Right lobe of liver (tissue), 6 donors: ENCODE data around the gene CTXN1. TPM values are rescaled to one million over a fixed set of nuclear protein-coding genes. Genes with fewer than 3 reads are reported as not detected.
"Not testable (repeated sequence)": the region's sequence is repeated elsewhere in the genome, so short reads cannot be mapped to it uniquely, and the experiment has no call there.

ENCODE experiments used
- ATAC-seq, 4 donors: fragments of 200-7000 bp; cut with Tn5 transposase; one replicate each; pipeline ENCODE4 v1.9.1; 2020; ENCODE audit warnings: mild to moderate bottlenecking in 4 of 4, moderate library complexity in 4 of 4
- DNase-seq, 3 donors: peaks; one replicate each; pipeline ENCODE4 v3.0.0-alpha.2; 2020
- H3K27ac ChIP-seq, 3 donors: fragments of 200-600 bp; one replicate each; pipeline ENCODE4 v1.8.0; 2022
- H3K27me3 ChIP-seq, 2 donors: fragments of 200-600 bp; one replicate each; pipeline ENCODE4 v1.8.0; 2022
- H3K36me3 ChIP-seq, 4 donors: fragments of 200-600 bp; sonication (generic) in 1 of 4; one replicate each; pipeline versions ENCODE4 v1.5.1 to v1.8.0; 2017 to 2022; ENCODE audit warnings: control low read depth in 1 of 4
- H3K4me1 ChIP-seq, 4 donors: fragments of 200-600 bp; sonication (generic) in 1 of 4; one replicate each; pipeline versions ENCODE4 v1.5.1 to v1.8.0; 2017 to 2022; ENCODE audit warnings: control low read depth in 1 of 4
- H3K4me3 ChIP-seq, 3 donors: fragments of 200-600 bp; one replicate each; pipeline ENCODE4 v1.8.0; 2022
- H3K9me3 ChIP-seq, 4 donors: fragments of 200-600 bp; sonication (generic) in 1 of 4; one replicate each; pipeline versions ENCODE4 v1.5.1 to v1.8.0; 2017 to 2022; ENCODE audit warnings: control low read depth in 1 of 4
- CTCF ChIP-seq, 4 donors: fragments of 200-600 bp in 3 of 4; fragments of 450-650 bp in 1 of 4; IDR thresholded peaks; one replicate each; pipeline versions ENCODE4 v1.5.1 to v1.8.0; 2016 to 2022; ENCODE audit warnings: antibody characterized with exemption in 4 of 4, mild to moderate bottlenecking in 2 of 4
- POLR2A ChIP-seq: fragments of 450-650 bp; IDR thresholded peaks from one replicate; pipeline ENCODE4 v1.6.1; 2017; ENCODE audit warnings: antibody characterized with exemption, mild to moderate bottlenecking
- WGBS: methylation state at CpG from one replicate; pipeline ENCODE4 v1.1.6; 2018; ENCODE audit warnings: low coverage, low lambda C conversion rate; ENCODE audit not compliant: insufficient coverage; ENCODE audit errors: missing lambda C conversion rate; 5-methylcytosine and 5-hydroxymethylcytosine counted together
- intact Hi-C, 2 donors: fragments of 100-400 bp; cut with DNase I; formaldehyde crosslinking; loops; one replicate each; pipeline versions ENCODE4 v1.11.2 to v1.14.1; 2022
- total RNA-seq, 6 experiments: library from RNA; depleted of rRNA in 2 of 6; stranded (reverse); fragments of >200 nt in 2 of 6; fragmentation: NEBNext Ultra II Directional in 3 of 6; extraction: Animal tissue kit (Norgen Biotek cat#: 25700) in 3 of 6; gene quantifications; one replicate each; pipeline versions ENCODE4 v1.1.0 to v1.2.4, GENCODE V29; 2016 to 2023
- donor health status: DM: no; HTN: yes; CAD: no.
- donor health status: DM: no; HTN: no; CAD: no.
- donor health status: DM: no; HTN: no; CAD: no.
- donor health status: DM: no; HTN: yes; CAD: no.
- donor health status: DM: no; HTN: yes; CAD: no.

Gene CTXN1
- total RNA-seq, 6 experiments from 2014 or later, result 0.18 to 0.49 TPM; not detected in 4

DNA sequence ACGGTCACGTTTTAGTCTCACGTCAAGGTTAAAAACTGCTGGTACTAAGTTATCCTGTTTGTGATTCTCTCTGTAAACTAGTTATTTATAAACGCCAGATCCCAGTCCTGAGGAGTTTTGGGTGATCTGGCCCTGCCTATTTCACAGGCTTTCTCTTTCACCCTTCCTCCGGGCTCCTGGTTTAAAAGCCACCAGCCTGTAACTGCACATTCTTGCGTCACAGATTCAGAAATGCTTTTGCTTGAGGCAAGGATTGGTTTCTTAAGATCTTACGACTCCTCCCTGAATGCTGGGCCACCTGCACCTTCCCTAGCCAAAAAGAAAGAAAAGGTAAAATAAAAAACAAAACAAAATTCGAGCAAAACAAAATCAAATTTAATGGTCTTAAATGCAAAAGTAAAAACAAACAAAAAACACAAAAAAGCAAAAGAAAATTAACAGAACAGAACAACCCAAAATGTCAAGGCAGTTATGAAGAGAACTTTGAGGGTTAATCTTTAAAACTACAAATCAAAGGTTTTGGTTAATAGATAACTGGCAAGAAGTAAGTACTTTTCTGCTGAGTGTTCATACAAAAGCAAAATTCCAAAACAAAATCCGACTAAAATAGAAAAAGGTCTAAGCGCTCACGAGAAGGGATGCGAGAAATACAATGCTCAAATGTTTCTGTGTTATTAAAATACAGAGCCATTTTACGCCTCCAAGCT lies 36.1 kb upstream of the CTXN1 start:
- Histone ChIP-seq H3K9me3 (no peaks in the 10 kb centered on the region), H3K4me3 (peak overlapping the region in 1 of 3 donors; percentile 4), H3K4me1 (peaks cover 0 to 20% (median 9%) of the 10 kb centered on the region in 4 donors), H3K36me3 (peaks cover 0 to 36% (median 5%) of the 10 kb centered on the region in 4 donors), H3K27me3 (no peaks in the 10 kb centered on the region), H3K27ac (peak overlapping the region in 2 of 3 donors; percentile 61 to 66)
- no peak for DNase-seq
- intact Hi-C loops, result no loop called here
- peak in 3 of 4 donors; percentile 23 to 51 (median 42) for ATAC-seq
- WGBS, result 23% methylated on average over 13 of the region's 13 CpGs
- TF ChIP-seq CTCF (IDR thresholded peaks at IDR 0.05) (no peak), POLR2A (no peak)

GRCh38 chr19:7961082-7961481 lies 35.1 kb upstream of the CTXN1 start:
- H3K4me1 ChIP-seq, result peaks cover 0 to 20% (median 9%) of the 10 kb centered on the region in 4 donors
- DNase-seq, H3K9me3 ChIP-seq, H3K27ac ChIP-seq, H3K4me3 ChIP-seq, intact Hi-C loops, H3K27me3 ChIP-seq, ATAC-seq: not testable (repeated sequence)
- peaks cover 0 to 26% (median under 1%) of the 10 kb centered on the region in 4 donors for H3K36me3 ChIP-seq
- WGBS, result 92% methylated on average over 2 of the region's 4 CpGs

DNA sequence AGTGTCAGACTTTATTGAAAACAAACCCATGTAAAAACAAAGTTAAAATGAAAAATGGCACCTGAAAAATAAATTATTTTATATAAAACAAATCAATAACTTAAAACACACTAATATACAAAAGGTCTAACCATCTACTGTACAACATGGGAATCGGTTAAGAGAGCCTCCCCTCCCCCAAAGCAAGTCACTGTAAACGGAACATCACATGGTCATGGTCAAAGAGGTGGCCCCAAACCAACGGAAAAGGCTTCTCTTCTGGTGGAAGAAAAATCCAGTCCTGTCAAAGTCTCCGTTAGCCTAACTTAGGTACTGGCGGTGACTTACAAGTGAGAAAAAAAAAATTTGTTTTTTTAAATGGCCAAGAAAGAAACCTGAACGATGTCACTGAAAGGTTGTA lies 33.3 kb upstream of the CTXN1 start:
- Histone ChIP-seq H3K9me3 (no peaks in the 10 kb centered on the region), H3K4me3 (no peak overlapping the region), H3K4me1 (peaks cover 0 to 20% (median 9%) of the 10 kb centered on the region in 4 donors), H3K27ac (no peak overlapping the region), H3K36me3 (peaks cover 0 to 14% (median 0%) of the 10 kb centered on the region in 4 donors), H3K27me3 (no peaks in the 10 kb centered on the region)
- WGBS, result 60% methylated on average over 6 of the region's 6 CpGs
- no peak for ATAC-seq
- TF ChIP-seq CTCF (IDR thresholded peaks at IDR 0.05), result no peak
- TF ChIP-seq POLR2A, result no peak
- intact Hi-C loops, result loop anchor here in 1 of 2 donors (10.0 kb wide), 1 partner anchor 296 kb away; no protein-coding TSS in a partner anchor
- DNase-seq, result no peak

- H3K4me1 ChIP-seq, result peaks cover 0 to 7% (median 0%) of the 10 kb centered on the region in 4 donors
- no peak overlapping the region for H3K27ac ChIP-seq
- TF ChIP-seq POLR2A, result no peak
- no peak for TF ChIP-seq CTCF (IDR thresholded peaks at IDR 0.05)
- peaks cover 0 to 8% (median 0%) of the 10 kb centered on the region in 4 donors for H3K36me3 ChIP-seq
- DNase-seq, result no peak
- no peaks in the 10 kb centered on the region for H3K27me3 ChIP-seq
- intact Hi-C loops, result loop anchor here in 1 of 2 donors (10.0 kb wide), 1 partner anchor 299 kb away; no protein-coding TSS in a partner anchor
- H3K9me3 ChIP-seq, result no peaks in the 10 kb centered on the region
- H3K4me3 ChIP-seq, result no peak overlapping the region
- no peak for ATAC-seq
- WGBS, result 56% methylated on average over 4 of the region's 11 CpGs
Measured at GRCh38 chr19:7955696-7956095, 29.8 kb upstream of the CTXN1 start.

- intact Hi-C loops, result loop anchor here in 1 of 2 donors (10.0 kb wide), 1 partner anchor 301 kb away; no protein-coding TSS in a partner anchor
- Histone ChIP-seq H3K9me3 (no peaks in the 10 kb centered on the region), H3K27ac (no peak overlapping the region), H3K4me1 (peaks cover 0 to 7% (median 0%) of the 10 kb centered on the region in 4 donors), H3K4me3 (no peak overlapping the region), H3K36me3 (no peaks in the 10 kb centered on the region), H3K27me3 (no peaks in the 10 kb centered on the region)
- DNase-seq (no peak), ATAC-seq (no peak)
- TF ChIP-seq CTCF (IDR thresholded peaks at IDR 0.05), result no peak
- no peak for TF ChIP-seq POLR2A
- 64% methylated on average over 6 of the region's 7 CpGs for WGBS
Measured at GRCh38 chr19:7953576-7953975, 27.6 kb upstream of the CTXN1 start.
